ENCODE measurements around the gene VANGL1.

DNA sequence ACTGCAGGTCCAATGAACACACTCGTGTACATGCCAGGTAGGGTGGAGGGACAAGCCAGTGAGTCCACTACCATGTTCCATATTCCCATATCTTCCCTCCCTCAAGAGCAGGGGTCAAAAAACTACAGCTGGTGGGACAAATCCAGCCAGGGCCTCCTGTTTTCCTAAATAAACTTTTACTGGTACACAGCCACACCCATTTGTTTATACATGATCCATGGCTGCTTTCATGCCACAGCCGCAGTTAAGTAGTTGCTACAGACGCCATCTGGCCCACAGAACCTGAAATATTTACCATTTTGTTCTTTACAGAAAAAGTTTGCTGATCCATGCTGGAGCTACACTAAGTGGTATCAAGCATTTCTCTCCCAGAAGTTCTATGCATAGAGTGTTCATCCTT, 84.4 kb downstream of the VANGL1 start:
- TF ChIP-seq CTCF (conservative IDR thresholded peaks at IDR 0.05; ENCODE audit: low read depth, low read length) (no peak), EZH2 (IDR thresholded peaks at IDR 0.05; ENCODE audit: low read length, unreplicated experiment) (no peak)

Data from PC-3 (cell line).